Epithelial cell of alveolus of lung (primary cell): ENCODE data around the gene SYP. TPM values are rescaled to one million over a fixed set of nuclear protein-coding genes. Genes with fewer than 3 reads are reported as not detected.

ENCODE experiments used
- total RNA-seq: library from RNA; depleted of rRNA; stranded (reverse); fragments of >200 nt; gene quantifications from 2 replicates; pipeline ENCODE4 v1.2.1, GENCODE V29; 2015

SYP gene
- total RNA-seq = 0.13 TPM in 1 of 2 replicates, not detected in the other

DNA sequence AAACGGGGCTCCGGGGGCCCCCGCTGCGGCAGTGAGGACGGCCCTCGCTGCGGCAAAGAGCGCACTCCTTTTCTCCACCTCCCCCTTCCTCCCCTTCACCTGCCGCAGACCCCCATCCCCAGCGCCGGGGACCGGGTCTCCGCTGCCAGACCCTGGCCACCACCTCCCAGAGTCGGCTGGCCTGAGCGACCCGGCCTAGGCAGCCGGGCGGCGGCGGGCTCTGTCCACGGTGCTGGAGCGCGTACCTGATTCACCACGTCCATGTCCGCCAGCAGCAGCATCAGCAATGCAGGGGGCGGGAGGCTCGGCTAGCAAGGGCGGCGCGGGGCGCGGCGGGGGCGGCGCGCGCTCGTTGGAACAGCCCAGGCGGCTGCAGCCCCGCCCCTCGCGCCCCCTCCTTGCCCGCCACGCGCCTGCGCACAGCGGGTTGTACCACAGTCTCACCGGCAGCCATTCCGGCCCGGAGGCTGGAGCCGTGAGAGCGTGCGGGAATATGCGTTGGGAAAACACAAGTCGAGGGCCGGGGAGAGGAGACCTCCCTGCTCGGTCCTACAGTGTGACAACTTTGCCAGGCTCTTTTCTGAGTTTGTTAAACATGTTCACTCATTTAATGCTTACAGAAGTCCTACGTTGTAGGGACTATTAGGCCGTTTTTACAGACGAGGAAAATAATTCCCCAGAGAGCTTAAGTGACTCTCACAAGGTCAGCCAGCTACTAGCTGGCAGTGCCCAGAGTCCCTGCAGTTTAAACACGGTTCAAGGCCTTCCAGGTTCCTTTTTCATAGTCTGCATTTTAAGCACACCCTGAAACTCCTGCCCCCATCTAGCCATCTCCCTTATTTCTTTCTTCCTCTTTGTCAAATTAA, at the start of gene SYP:
Gene SYP (minus strand): TSS at position 288 of the 866 bp plus-strand sequence. CDS start 7 bp downstream, at position 281.

DNA sequence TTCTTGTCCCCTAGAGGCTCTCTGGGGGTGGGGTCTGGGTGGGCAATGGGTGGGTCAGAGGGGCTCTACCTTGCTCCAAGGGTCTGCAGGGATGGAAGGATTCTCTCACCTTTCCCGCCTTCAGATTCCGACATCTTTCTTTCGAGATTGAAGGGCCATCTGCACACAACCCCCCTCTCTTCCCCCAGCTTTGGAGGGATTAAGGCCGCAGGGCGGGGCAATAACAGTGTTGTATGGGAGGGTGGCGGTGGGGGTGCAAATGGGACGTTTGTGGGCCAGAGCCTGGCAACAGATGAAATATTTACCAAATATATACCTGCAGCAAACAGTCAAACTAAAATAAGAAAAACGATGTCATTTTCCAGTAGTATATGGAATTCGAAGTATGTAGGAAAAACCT, 33.2 kb upstream of the SYP start, which contains the start of gene CACNA1F:
Gene CACNA1F (minus strand): TSS at position 165 of the 400 bp plus-strand sequence. CDS start 31 bp downstream, at position 134.

GRCh38 chrX:49186125-49187027, 13.6 kb downstream of the SYP start, which contains the start of gene PRICKLE3:
PRICKLE3 (minus strand) TSS chrX:49186373; CDS start chrX:49186297, 76 bp downstream.

DNA sequence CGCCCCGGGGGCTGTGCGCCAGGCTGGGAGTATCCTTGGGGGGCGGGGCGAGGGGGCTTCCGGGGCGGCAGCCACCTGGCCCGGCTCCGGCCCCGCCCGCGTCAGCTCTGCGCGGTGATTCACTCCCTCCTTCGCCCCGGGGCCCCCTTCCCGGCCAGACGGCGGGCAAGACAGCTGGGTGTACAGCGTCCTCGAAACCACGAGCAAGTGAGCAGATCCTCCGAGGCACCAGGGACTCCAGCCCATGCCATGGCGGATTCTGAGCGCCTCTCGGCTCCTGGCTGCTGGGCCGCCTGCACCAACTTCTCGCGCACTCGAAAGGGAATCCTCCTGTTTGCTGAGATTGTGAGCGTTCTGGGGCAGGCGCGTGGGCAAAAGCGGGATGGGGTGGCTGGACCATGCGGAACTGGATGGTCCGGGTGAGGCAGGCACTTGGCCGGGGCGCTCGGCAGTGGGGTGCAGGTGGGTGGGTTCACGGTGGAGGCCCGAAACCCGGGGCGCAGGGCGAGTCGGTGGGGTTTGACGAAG, 28.2 kb downstream of the SYP start, which contains the start of gene PLP2:
Gene PLP2 (plus strand): TSS at position 147 of the 528 bp plus-strand sequence. CDS start 103 bp downstream, at position 250.

DNA sequence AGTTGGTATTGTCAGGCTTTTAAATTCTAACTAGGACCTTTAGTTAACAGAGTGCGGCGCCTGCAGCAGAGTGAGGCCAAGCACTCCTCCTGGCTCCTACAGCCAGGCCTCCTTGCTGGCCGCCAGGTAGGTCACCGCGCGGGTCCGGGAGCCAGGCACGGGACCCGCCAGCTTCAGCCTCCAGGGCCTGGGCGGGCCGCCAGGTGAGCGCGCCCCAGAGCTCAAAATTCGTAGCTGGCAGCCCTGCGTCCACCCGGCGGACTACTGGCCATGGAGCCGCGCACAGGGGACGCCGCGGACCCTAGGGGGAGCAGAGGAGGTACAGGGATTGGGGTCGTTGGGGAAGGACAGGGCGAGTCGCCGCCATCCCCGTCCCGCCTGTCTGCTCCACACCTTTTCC, 37.4 kb downstream of the SYP start, which contains the start of gene MAGIX:
Gene MAGIX (plus strand): TSS at position 139 of the 400 bp plus-strand sequence. CDS start 132 bp downstream, at position 271.

Other genes with a start within 250 kb of the SYP start
- 28.5 and 42.8 TPM in 2 replicates for gene OTUD5, start 242.6 kb downstream of the SYP start, total RNA-seq
- 1.8 and 2.4 TPM in 2 replicates for gene KCND1, start 228.3 kb downstream of the SYP start, total RNA-seq
- gene GRIPAP1, start 197.9 kb downstream of the SYP start, total RNA-seq = 14.3 and 14.9 TPM in 2 replicates
- gene TFE3, start 156.8 kb downstream of the SYP start, total RNA-seq = 57.7 and 85.8 TPM in 2 replicates
- gene CCDC120, start 141.2 kb downstream of the SYP start, total RNA-seq = 1.4 and 4.0 TPM in 2 replicates
- gene PRAF2, start 126.2 kb downstream of the SYP start, total RNA-seq = 27.6 and 31.5 TPM in 2 replicates
- gene WDR45, start 120.3 kb downstream of the SYP start, total RNA-seq = 58.1 and 64.8 TPM in 2 replicates
- gene GPKOW, start 76.5 kb downstream of the SYP start, total RNA-seq = 23.1 and 25.0 TPM in 2 replicates
- 0.40 and 3.4 TPM in 2 replicates for gene MAGIX, start 37.4 kb downstream of the SYP start, total RNA-seq
- 59.4 and 80.9 TPM in 2 replicates for gene PLP2, start 28.3 kb downstream of the SYP start, total RNA-seq
- gene PRICKLE3, start 13.8 kb downstream of the SYP start, total RNA-seq = 9.4 and 20.1 TPM in 2 replicates
- not detected in 2 replicates for gene CACNA1F, start 33.1 kb upstream of the SYP start, total RNA-seq
- gene CCDC22, start 35.3 kb upstream of the SYP start, total RNA-seq = 13.0 and 17.3 TPM in 2 replicates
- gene FOXP3, start 64.5 kb upstream of the SYP start, total RNA-seq = 0.39 TPM in 1 of 2 replicates, not detected in the other
- gene PPP1R3F, start 69.6 kb upstream of the SYP start, total RNA-seq = 1.9 and 2.5 TPM in 2 replicates
- not detected in 2 replicates for gene GAGE10, start 103.5 kb upstream of the SYP start, total RNA-seq
- gene GAGE12J, start 121.8 kb upstream of the SYP start, total RNA-seq = not detected in 2 replicates
- not detected in 2 replicates for gene GAGE13, start 131.4 kb upstream of the SYP start, total RNA-seq